Suprapubic skin (tissue), 4 donors: ENCODE data around the gene CERS4.
"Not testable (repeated sequence)": the region's sequence is repeated elsewhere in the genome, so short reads cannot be mapped to it uniquely, and the experiment has no call there.

Source experiments
- EP300 ChIP-seq: sonication (generic); formaldehyde crosslinking; IDR thresholded peaks from one replicate; pipeline ENCODE4 v1.6.1; 2017; ENCODE audit warnings: antibody characterized with exemption
- POLR2A ChIP-seq, 2 donors: fragments of 450-650 bp; IDR thresholded peaks; one replicate each; pipeline ENCODE4 v1.6.1; 2017; ENCODE audit warnings: antibody characterized with exemption in 2 of 2, mild to moderate bottlenecking in 2 of 2, moderate library complexity in 2 of 2
- POLR2AphosphoS5 ChIP-seq, 3 donors: sonication (generic); formaldehyde crosslinking; IDR thresholded peaks; one replicate each; pipeline ENCODE4 v1.6.1; 2017; ENCODE audit warnings: antibody characterized with exemption in 3 of 3
- TF ChIP-seq, protein P1 (sequence below), 2 donors: fragments of 200-600 bp in 1 of 2; fragments of 450-650 bp in 1 of 2; sonication (generic) in 1 of 2; IDR thresholded peaks; one replicate each; pipeline ENCODE4 v1.5.1; 2016 to 2019; ENCODE audit warnings: antibody characterized with exemption in 2 of 2, mild to moderate bottlenecking in 1 of 2, moderate library complexity in 1 of 2

- TF ChIP-seq POLR2AphosphoS5 (IDR thresholded peaks at IDR 0.05); POLR2A (IDR thresholded peaks at IDR 0.05); EP300: not testable (repeated sequence)
- TF ChIP-seq, protein P1, sequence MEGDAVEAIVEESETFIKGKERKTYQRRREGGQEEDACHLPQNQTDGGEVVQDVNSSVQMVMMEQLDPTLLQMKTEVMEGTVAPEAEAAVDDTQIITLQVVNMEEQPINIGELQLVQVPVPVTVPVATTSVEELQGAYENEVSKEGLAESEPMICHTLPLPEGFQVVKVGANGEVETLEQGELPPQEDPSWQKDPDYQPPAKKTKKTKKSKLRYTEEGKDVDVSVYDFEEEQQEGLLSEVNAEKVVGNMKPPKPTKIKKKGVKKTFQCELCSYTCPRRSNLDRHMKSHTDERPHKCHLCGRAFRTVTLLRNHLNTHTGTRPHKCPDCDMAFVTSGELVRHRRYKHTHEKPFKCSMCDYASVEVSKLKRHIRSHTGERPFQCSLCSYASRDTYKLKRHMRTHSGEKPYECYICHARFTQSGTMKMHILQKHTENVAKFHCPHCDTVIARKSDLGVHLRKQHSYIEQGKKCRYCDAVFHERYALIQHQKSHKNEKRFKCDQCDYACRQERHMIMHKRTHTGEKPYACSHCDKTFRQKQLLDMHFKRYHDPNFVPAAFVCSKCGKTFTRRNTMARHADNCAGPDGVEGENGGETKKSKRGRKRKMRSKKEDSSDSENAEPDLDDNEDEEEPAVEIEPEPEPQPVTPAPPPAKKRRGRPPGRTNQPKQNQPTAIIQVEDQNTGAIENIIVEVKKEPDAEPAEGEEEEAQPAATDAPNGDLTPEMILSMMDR (IDR thresholded peaks at IDR 0.05): not testable (repeated sequence)
Observed at GRCh38 chr19:8223442-8223841, 14.3 kb downstream of the CERS4 start.
